K562 (cell line): ENCODE measurements around the gene UBR3. TPM values are rescaled to one million over a fixed set of nuclear protein-coding genes. Genes with fewer than 3 reads are reported as not detected.

Experiments used
- ATAC-seq: fragments of 200-7000 bp; cut with Tn5 transposase; 3 replicates; pipeline ENCODE4 v1.9.1; 2020; ENCODE audit warnings: moderate library complexity
- BruUV-seq: library from RNA; stranded (reverse); fragments of 400-500 nt; replicated peaks from 2 replicates; lab custom pipeline; 2021; lab: Mats Ljungman, UMichigan
- CTCF ChIA-PET: fragments of 300-600 bp; formaldehyde crosslinking; extraction: SDS; loops from one replicate; lab custom pipeline; 2021; ENCODE audit warnings: low intra/inter-chr PET ratio; lab: Yijun Ruan, JAX
- POLR2A ChIA-PET: fragments of 300-600, 350-650 bp; sonication (Branson Sonifier 250); formaldehyde crosslinking; extraction: SDS; loops from one replicate; lab custom pipeline; 2021; ENCODE audit warnings: antibody characterized with exemption, inconsistent platforms; lab: Yijun Ruan, JAX
- DNase-seq, 4 experiments: peaks; one replicate each; pipeline versions ENCODE4 v3.0.0 to v3.0.0-alpha.2; 2011 to 2018; ENCODE audit warnings: low spot score in 3 of 4, mixed read lengths in 3 of 4; ENCODE audit errors: extremely low read depth in 1 of 4
- FAIRE-seq: peaks from 2 replicates; lab custom pipeline; 2011; peaks lifted over from hg19 to GRCh38; lab: Jason Lieb, UNC
- H2AFZ ChIP-seq: 2 replicates; pipeline ENCODE4 v1.6.0; 2011; ENCODE audit warnings: low read depth, low read length, control low read depth, inconsistent platforms
- H3K27ac ChIP-seq: fragments of 200-600 bp; 3 replicates; pipeline ENCODE4 v1.8.0; 2011; ENCODE audit warnings: low read depth, mild to moderate bottlenecking, control low read depth, inconsistent platforms, low read length, moderate library complexity, mixed read lengths; ENCODE audit errors: extremely low read depth
- H3K27me3 ChIP-seq, 2 experiments: fragments of 300-600 bp in 1 of 2; 2 replicates in 1 of 2; 3 replicates in 1 of 2; pipeline versions ENCODE4 v1.6.0 to v1.8.0; 2011; ENCODE audit warnings: inconsistent platforms in 2 of 2, low read length in 2 of 2, mild to moderate bottlenecking in 1 of 2, mixed read lengths in 1 of 2, moderate library complexity in 1 of 2; ENCODE audit not compliant: control insufficient read depth in 2 of 2, insufficient read depth in 2 of 2
- H3K36me3 ChIP-seq: fragments of 300-600 bp; 3 replicates; pipeline ENCODE4 v1.8.0; 2011; ENCODE audit warnings: mild to moderate bottlenecking, low read length, inconsistent platforms; ENCODE audit not compliant: control insufficient read depth, insufficient read depth
- H3K4me1 ChIP-seq, 2 experiments: fragments of 200-600 bp in 1 of 2; replicated peaks in 1 of 2; 2 replicates in 1 of 2; 3 replicates in 1 of 2; pipeline versions ENCODE4 v1.5.1 to v1.8.0; 2011; ENCODE audit warnings: inconsistent platforms in 2 of 2, low read length in 2 of 2, mild to moderate bottlenecking in 1 of 2, mixed read lengths in 1 of 2, moderate library complexity in 1 of 2; ENCODE audit not compliant: control insufficient read depth in 2 of 2, insufficient read depth in 2 of 2
- H3K4me2 ChIP-seq: 2 replicates; pipeline ENCODE4 v1.6.1; 2011; ENCODE audit warnings: low read length, control low read depth, inconsistent platforms, mixed read lengths; ENCODE audit not compliant: insufficient read depth
- H3K4me3 ChIP-seq: fragments of 200-600 bp; sonication (generic), shearing (Covaris generic); 2 replicates; pipeline ENCODE4 v1.5.1; 2016; ENCODE audit warnings: control low read depth, inconsistent platforms
- H3K79me2 ChIP-seq: fragments of 200-600 bp; 3 replicates; pipeline ENCODE4 v1.8.0; 2011; ENCODE audit warnings: low read length, inconsistent platforms; ENCODE audit not compliant: control insufficient read depth, insufficient read depth
- H3K9ac ChIP-seq, 2 experiments: 2 replicates each; pipeline versions ENCODE4 v1.6.0 to v1.6.1; 2011; ENCODE audit warnings: low read depth in 2 of 2, low read length in 2 of 2, control low read depth in 1 of 2, inconsistent platforms in 1 of 2, mild to moderate bottlenecking in 1 of 2, mixed read lengths in 1 of 2; ENCODE audit not compliant: insufficient read depth in 1 of 2
- H3K9me1 ChIP-seq: one replicate; pipeline ENCODE4 v1.6.0; 2011; ENCODE audit warnings: inconsistent platforms, mild to moderate bottlenecking, low read length, moderate library complexity; ENCODE audit not compliant: control insufficient read depth, insufficient read depth
- H3K9me3 ChIP-seq: replicated peaks from 2 replicates; pipeline ENCODE4 v1.5.1; 2011; ENCODE audit warnings: low read depth, low read length, inconsistent platforms; ENCODE audit not compliant: control insufficient read depth, insufficient read depth
- H4K20me1 ChIP-seq: replicated peaks from 2 replicates; pipeline ENCODE4 v1.6.1; 2011; ENCODE audit warnings: low read length, inconsistent platforms, mixed read lengths; ENCODE audit not compliant: control insufficient read depth, insufficient read depth
- DPF2 ChIP-seq: fragments of 450-650 bp; IDR thresholded peaks from 2 replicates; pipeline ENCODE4 v1.6.1; 2016
- ESRRA ChIP-seq: fragments of 450-650 bp; IDR thresholded peaks from 2 replicates; pipeline ENCODE4 v1.6.1; 2014; ENCODE audit warnings: low read depth, mild to moderate bottlenecking, moderate library complexity, borderline replicate concordance
- FOXM1 ChIP-seq, 2 experiments: fragments of 450-650 bp in 1 of 2; sonication (generic) in 1 of 2; formaldehyde crosslinking in 1 of 2; IDR thresholded peaks; 2 replicates each; pipeline versions ENCODE4 v1.6.1 to v1.9.0; 2017 to 2022; ENCODE audit warnings: low read depth in 2 of 2, mild to moderate bottlenecking in 2 of 2, missing genetic modification reagents in 1 of 2, moderate library complexity in 1 of 2
- HDAC1 ChIP-seq, 2 experiments: fragments of 450-650 bp; IDR thresholded peaks; 2 replicates each; pipeline ENCODE4 v1.6.1; 2016 to 2017; ENCODE audit warnings: inconsistent platforms in 1 of 2, mild to moderate bottlenecking in 1 of 2, moderate library complexity in 1 of 2
- HNRNPUL1 ChIP-seq: fragments of 200-400 bp; formaldehyde crosslinking; IDR thresholded peaks from 2 replicates; pipeline ENCODE4 v1.6.1; 2017; ENCODE audit warnings: low read length
- ID3 ChIP-seq, 2 experiments: fragments of 250-450 bp in 1 of 2; fragments of 450-650 bp in 1 of 2; sonication (Bioruptor Pico) in 1 of 2; IDR thresholded peaks; 2 replicates each; pipeline versions ENCODE4 v1.6.1 to v1.8.0; 2016 to 2021; ENCODE audit warnings: mild to moderate bottlenecking in 2 of 2, moderate library complexity in 2 of 2, missing compliant biosample characterization in 1 of 2, missing genetic modification characterization in 1 of 2
- KDM1A ChIP-seq, 2 experiments: fragments of 450-650 bp; IDR thresholded peaks; 2 replicates each; pipeline ENCODE4 v1.6.1; 2016; ENCODE audit warnings: mild to moderate bottlenecking in 2 of 2
- KLF16 ChIP-seq: IDR thresholded peaks from 2 replicates; pipeline ENCODE4 v1.6.1; 2016; ENCODE audit warnings: antibody characterized with exemption
- MEF2D ChIP-seq: conservative IDR thresholded peaks from 2 replicates; pipeline ENCODE4 v1.6.1; 2016; ENCODE audit warnings: low read depth, missing genetic modification characterization, missing compliant biosample characterization
- MNT ChIP-seq, 2 experiments: fragments of 450-650 bp; conservative IDR thresholded peaks; 2 replicates each; pipeline ENCODE4 v1.6.1; 2017; ENCODE audit warnings: mild to moderate bottlenecking in 2 of 2, moderate library complexity in 2 of 2
- MTA2 ChIP-seq: fragments of 450-650 bp; IDR thresholded peaks from 2 replicates; pipeline ENCODE4 v1.6.1; 2016; ENCODE audit warnings: low read depth
- NCOA1 ChIP-seq: fragments of 450-650 bp; IDR thresholded peaks from 2 replicates; pipeline ENCODE4 v1.6.1; 2016; ENCODE audit warnings: low read depth
- NFIC ChIP-seq: fragments of 450-650 bp; IDR thresholded peaks from 2 replicates; pipeline ENCODE4 v1.6.1; 2017; ENCODE audit warnings: mild to moderate bottlenecking, inconsistent platforms
- ZNF311 ChIP-seq: fragments of 250-450 bp; sonication (Bioruptor Pico); IDR thresholded peaks from 2 replicates; pipeline ENCODE4 v1.4.0; 2020; ENCODE audit warnings: mild to moderate bottlenecking, moderate library complexity
- ZNF584 ChIP-seq: fragments of 200-800 bp; sonication (Bioruptor generic); IDR thresholded peaks from 2 replicates; pipeline ENCODE4 v1.6.1; 2016; ENCODE audit warnings: low read depth, mild to moderate bottlenecking, missing genetic modification characterization, missing compliant biosample characterization
- WGBS: fragments of 100-300 bp; shearing (Covaris generic); methylation state at CpG from one replicate; pipeline ENCODE4 v1.1.6; 2016; ENCODE audit warnings: low coverage, mixed read lengths; ENCODE audit not compliant: insufficient coverage; ENCODE audit errors: missing lambda C conversion rate; 5-methylcytosine and 5-hydroxymethylcytosine counted together
- in situ Hi-C: fragments of 300-500 bp; cut with MboI; formaldehyde crosslinking; loops from 4 replicates; pipeline ENCODE4 v1.15.0; 2018; ENCODE audit warnings: inconsistent platforms, mixed read lengths
- intact Hi-C: fragments of 100-400 bp; cut with micrococcal nuclease; formaldehyde crosslinking; loops from 2 replicates; pipeline ENCODE4 v1.14.2; 2022
- polyA plus RNA-seq, 8 experiments: library from polyadenylated mRNA; depleted of rRNA in 4 of 8; stranded (reverse) in 5 of 8; unstranded in 3 of 8; fragments of >200 nt; fragmentation: Nextera tagmentation in 2 of 8; fragmentation: Illumina TruSeq in 1 of 8; extraction: Ambion mirVana in 2 of 8; extraction: Trizol in 1 of 8; gene quantifications; 2 replicates each; pipeline versions ENCODE4 v1.2.1 to v1.2.3, GENCODE V29; 2011 to 2014; ENCODE audit warnings: inconsistent platforms in 1 of 8, missing spikeins in 1 of 8
- total RNA-seq, 7 experiments: library from RNA; depleted of rRNA in 6 of 7; stranded (reverse); fragments of >200 nt in 6 of 7; fragmentation: Illumina TruSeq in 2 of 7; extraction: Trizol in 2 of 7; gene quantifications; 2 replicates each; pipeline versions ENCODE4 v1.2.1 to v1.2.3, GENCODE V29; 2011 to 2021; ENCODE audit warnings: low replicate concordance in 1 of 7
- TF ChIP-seq, protein P1 (sequence below): fragments of 450-650 bp; IDR thresholded peaks from 2 replicates; pipeline ENCODE4 v1.6.1; 2016
- TF ChIP-seq, protein P2 (sequence below): fragments of 250-450 bp; sonication (Bioruptor Pico); IDR thresholded peaks from 2 replicates; pipeline ENCODE4 v1.8.0; 2022; ENCODE audit warnings: moderate library complexity, mild to moderate bottlenecking, inconsistent platforms

The UBR3 gene
- total and polyA plus RNA-seq, 9 of the 15 experiments (the other 6 are each of a cell fraction or from before 2014, with no cell fraction given) = 14.4 to 63.5 (median 40.4) TPM

GRCh38 chr2:170052151-170052550, 224.9 kb downstream of the UBR3 start:
- no peaks in the 10 kb centered on the region for H3K9me1 ChIP-seq
- in situ Hi-C loops = no loop called here
- H3K79me2 ChIP-seq = no peaks in the 10 kb centered on the region
- peak in 1 of 4 experiments; percentile 59 for DNase-seq
- intact Hi-C loops = no loop called here
- H3K27ac ChIP-seq = peak overlapping the region; percentile 31; the same call in 1 of the 3 replicates
- peak; percentile 49 for ATAC-seq
- no peak overlapping the region for H3K9ac ChIP-seq
- ChIA-PET CTCF (interaction anchor here (0.6 kb wide), 1 partner anchor 46 kb away, joined by 3 read pairs; no protein-coding TSS in a partner anchor), POLR2A (interaction anchor here (0.6 to 0.7 kb wide), 2 partner anchors 92 to 336 kb away, joined by 3 read pairs; no protein-coding TSS in a partner anchor)
- no peak for FAIRE-seq
- no peak overlapping the region for H2AFZ ChIP-seq
- BruUV-seq = no TSS peak
- peaks cover 9 to 19% of the 10 kb centered on the region in 2 experiments; a peak in 4 of 5 replicates for H3K4me1 ChIP-seq
- WGBS = 3% methylated on average over 2 of the region's 2 CpGs
- H3K9me3 ChIP-seq = no peaks in the 10 kb centered on the region
- H3K36me3 ChIP-seq = peaks cover 38% of the 10 kb centered on the region
- H3K4me2 ChIP-seq = peak overlapping the region; percentile 15; the same call in 1 of the 2 replicates
- no peak overlapping the region for H3K4me3 ChIP-seq
- no peaks in the 10 kb centered on the region for H4K20me1 ChIP-seq
- no peaks in the 10 kb centered on the region for H3K27me3 ChIP-seq
- TF ChIP-seq MEF2D (tag) = peak; percentile 91
- TF ChIP-seq ESRRA = 0 out of 2 replicates have a peak, but pooled peaks have one; percentile 6
- TF ChIP-seq DPF2 = peak; percentile 76
- TF ChIP-seq NFIC = peak; percentile 29; the same call in 1 of the 2 replicates
- TF ChIP-seq HNRNPUL1 = no peak
- peak; percentile 70; the same call in 1 of the 2 replicates for TF ChIP-seq KLF16
- TF ChIP-seq ZNF311 (CRISPR knock-in tag) = peak; percentile 12; the same call in 1 of the 2 replicates
- 0 out of 4 replicates have a peak, but pooled peaks have one; percentile 15 to 21 for TF ChIP-seq KDM1A (IDR thresholded peaks at IDR 0.05)
- TF ChIP-seq MTA2 = peak; percentile 55
- TF ChIP-seq ID3 (CRISPR knock-in tag; IDR thresholded peaks at IDR 0.05) = no peak
- no peak for TF ChIP-seq ID3 (tag; IDR thresholded peaks at IDR 0.05)
- peak in 1 of 2 experiments; percentile 45; a peak in 1 of 4 replicates for TF ChIP-seq HDAC1 (IDR thresholded peaks at IDR 0.05)
- TF ChIP-seq, protein P1, sequence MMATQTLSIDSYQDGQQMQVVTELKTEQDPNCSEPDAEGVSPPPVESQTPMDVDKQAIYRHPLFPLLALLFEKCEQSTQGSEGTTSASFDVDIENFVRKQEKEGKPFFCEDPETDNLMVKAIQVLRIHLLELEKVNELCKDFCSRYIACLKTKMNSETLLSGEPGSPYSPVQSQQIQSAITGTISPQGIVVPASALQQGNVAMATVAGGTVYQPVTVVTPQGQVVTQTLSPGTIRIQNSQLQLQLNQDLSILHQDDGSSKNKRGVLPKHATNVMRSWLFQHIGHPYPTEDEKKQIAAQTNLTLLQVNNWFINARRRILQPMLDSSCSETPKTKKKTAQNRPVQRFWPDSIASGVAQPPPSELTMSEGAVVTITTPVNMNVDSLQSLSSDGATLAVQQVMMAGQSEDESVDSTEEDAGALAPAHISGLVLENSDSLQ = peak; percentile 77
- 0 out of 2 replicates have a peak, but pooled peaks have one; percentile 51 for TF ChIP-seq ZNF584 (CRISPR knock-in tag)
- TF ChIP-seq, protein P2, sequence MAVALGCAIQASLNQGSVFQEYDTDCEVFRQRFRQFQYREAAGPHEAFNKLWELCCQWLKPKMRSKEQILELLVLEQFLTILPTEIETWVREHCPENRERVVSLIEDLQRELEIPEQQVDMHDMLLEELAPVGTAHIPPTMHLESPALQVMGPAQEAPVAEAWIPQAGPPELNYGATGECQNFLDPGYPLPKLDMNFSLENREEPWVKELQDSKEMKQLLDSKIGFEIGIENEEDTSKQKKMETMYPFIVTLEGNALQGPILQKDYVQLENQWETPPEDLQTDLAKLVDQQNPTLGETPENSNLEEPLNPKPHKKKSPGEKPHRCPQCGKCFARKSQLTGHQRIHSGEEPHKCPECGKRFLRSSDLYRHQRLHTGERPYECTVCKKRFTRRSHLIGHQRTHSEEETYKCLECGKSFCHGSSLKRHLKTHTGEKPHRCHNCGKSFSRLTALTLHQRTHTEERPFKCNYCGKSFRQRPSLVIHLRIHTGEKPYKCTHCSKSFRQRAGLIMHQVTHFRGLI (CRISPR knock-in tag) = no peak
- TF ChIP-seq FOXM1 (IDR thresholded peaks at IDR 0.05; ENCODE audit: low read depth) = peak; percentile 66; the same call in 1 of the 2 replicates
- no peak for TF ChIP-seq FOXM1 (CRISPR knock-in tag; IDR thresholded peaks at IDR 0.05; ENCODE audit: low read depth)
- TF ChIP-seq MNT (conservative IDR thresholded peaks at IDR 0.05) = peak in 1 of 2 experiments; percentile 32; a peak in 2 of 4 replicates
- 0 out of 2 replicates have a peak, but pooled peaks have one; percentile 20 for TF ChIP-seq NCOA1
